Neural cell (in vitro differentiated cells): ENCODE results near the gene MMP7. TPM values are rescaled to one million over a fixed set of nuclear protein-coding genes. Genes with fewer than 3 reads are reported as not detected.

ENCODE experiments used
- H2AFZ ChIP-seq: fragments of 200-600, 300-800 bp; sonication (generic), shearing (Covaris generic); 2 replicates; pipeline ENCODE4 v1.6.0; 2014; ENCODE audit warnings: low read depth, mild to moderate bottlenecking, antibody characterized with exemption, low read length, moderate library complexity
- H3F3A ChIP-seq: fragments of 200-600 bp; shearing (Covaris generic); 2 replicates; pipeline ENCODE4 v1.6.1; 2016; ENCODE audit warnings: mild to moderate bottlenecking, moderate library complexity, mixed read lengths, antibody characterized with exemption, low read length; ENCODE audit not compliant: insufficient read depth, poor library complexity, severe bottlenecking
- H3K27ac ChIP-seq: fragments of 200-600, 300-800 bp; sonication (generic), shearing (Covaris generic); 2 replicates; pipeline ENCODE4 v1.5.1; 2014; ENCODE audit warnings: mild to moderate bottlenecking, low read length, moderate library complexity
- H3K27me3 ChIP-seq: fragments of 300-800, 200-600 bp; sonication (generic), shearing (Covaris generic); 2 replicates; pipeline ENCODE4 v1.6.0; 2014; ENCODE audit warnings: mild to moderate bottlenecking, low read depth, low read length, moderate library complexity; ENCODE audit not compliant: insufficient read depth
- H3K36me3 ChIP-seq: fragments of 300-800, 200-600 bp; sonication (generic), shearing (Covaris generic); 2 replicates; pipeline ENCODE4 v1.5.1; 2014; ENCODE audit warnings: mild to moderate bottlenecking, antibody characterized with exemption, low read length, moderate library complexity; ENCODE audit not compliant: insufficient read depth
- H3K4me2 ChIP-seq: fragments of 300-800, 200-600 bp; sonication (generic), shearing (Covaris generic); 2 replicates; pipeline ENCODE4 v1.6.0; 2014; ENCODE audit warnings: mild to moderate bottlenecking, low read length
- H3K4me3 ChIP-seq: fragments of 300-800, 200-600 bp; sonication (generic), shearing (Covaris generic); 2 replicates; pipeline ENCODE4 v1.5.1; 2014; ENCODE audit warnings: mild to moderate bottlenecking, low read length, moderate library complexity
- H3K79me2 ChIP-seq: fragments of 200-600 bp; shearing (Covaris generic); replicated peaks from 2 replicates; pipeline ENCODE4 v1.6.0; 2014; ENCODE audit warnings: mild to moderate bottlenecking, low read length, moderate library complexity; ENCODE audit not compliant: insufficient read depth
- H3K9ac ChIP-seq: fragments of 300-800, 200-600 bp; sonication (generic), shearing (Covaris generic); 2 replicates; pipeline ENCODE4 v1.6.1; 2016; ENCODE audit warnings: mild to moderate bottlenecking, low read length, mixed read lengths
- H3K9me2 ChIP-seq: fragments of 200-600 bp; shearing (Covaris generic); 2 replicates; pipeline ENCODE4 v1.6.1; 2016; ENCODE audit warnings: mild to moderate bottlenecking, low read length, mixed read lengths; ENCODE audit not compliant: insufficient read depth
- H3K9me3 ChIP-seq: fragments of 200-600, 300-800 bp; sonication (generic), shearing (Covaris generic); 2 replicates; pipeline ENCODE4 v1.6.1; 2016; ENCODE audit warnings: mild to moderate bottlenecking, mixed run types, low read length, moderate library complexity, mixed read lengths
- H4K20me1 ChIP-seq: fragments of 200-600 bp; shearing (Covaris generic); 2 replicates; pipeline ENCODE4 v1.6.1; 2016; ENCODE audit warnings: mild to moderate bottlenecking, mixed run types; ENCODE audit not compliant: insufficient read depth
- CTCF ChIP-seq: fragments of 450-650 bp; IDR thresholded peaks from 2 replicates; pipeline ENCODE4 v1.5.1; 2014; ENCODE audit warnings: antibody characterized with exemption, mild to moderate bottlenecking, moderate library complexity; ENCODE audit not compliant: poor library complexity, severe bottlenecking
- EZH2 ChIP-seq: fragments of 200-600, 300-800 bp; shearing (Covaris generic), sonication (generic); IDR thresholded peaks from 2 replicates; pipeline ENCODE4 v1.6.1; 2014; ENCODE audit warnings: antibody characterized with exemption, low read length, borderline replicate concordance, mild to moderate bottlenecking; ENCODE audit not compliant: insufficient read depth, poor library complexity, severe bottlenecking
- MXI1 ChIP-seq: fragments of 450-650 bp; conservative IDR thresholded peaks from 2 replicates; pipeline ENCODE4 v1.6.1; 2014; ENCODE audit warnings: antibody characterized with exemption, mild to moderate bottlenecking; ENCODE audit not compliant: poor library complexity, severe bottlenecking
- POLR2AphosphoS5 ChIP-seq: IDR thresholded peaks from 2 replicates; pipeline ENCODE4 v1.6.1; 2012
- RAD21 ChIP-seq: fragments of 450-650 bp; conservative IDR thresholded peaks from 2 replicates; pipeline ENCODE4 v1.6.1; 2014; ENCODE audit warnings: antibody characterized with exemption, mild to moderate bottlenecking, moderate library complexity
- REST ChIP-seq: IDR thresholded peaks from 2 replicates; pipeline ENCODE4 v1.6.1; 2012; ENCODE audit warnings: borderline replicate concordance
- SMC3 ChIP-seq: fragments of 450-650 bp; conservative IDR thresholded peaks from 2 replicates; pipeline ENCODE4 v1.6.1; 2014; ENCODE audit warnings: antibody characterized with exemption, mild to moderate bottlenecking, moderate library complexity; ENCODE audit not compliant: poor library complexity
- TAF1 ChIP-seq: IDR thresholded peaks from 2 replicates; pipeline ENCODE4 v1.6.1; 2012; ENCODE audit warnings: low read depth
- polyA plus RNA-seq: library from polyadenylated mRNA; depleted of rRNA; stranded (reverse); fragments of >200 nt; gene quantifications from 2 replicates; pipeline ENCODE4 v1.2.3, GENCODE V29; 2014

Gene MMP7
- polyA plus RNA-seq, 1 donor from 2014 or later, result not detected

- Histone ChIP-seq H3F3A (no peaks in the 10 kb centered on the region), H3K9ac (no peak overlapping the region), H4K20me1 (no peaks in the 10 kb centered on the region), H3K36me3 (no peaks in the 10 kb centered on the region), H3K9me3 (no peaks in the 10 kb centered on the region), H2AFZ (no peak overlapping the region), H3K9me2 (no peaks in the 10 kb centered on the region), H3K79me2 (no peaks in the 10 kb centered on the region), H3K4me2 (no peak overlapping the region), H3K27me3 (no peaks in the 10 kb centered on the region), H3K27ac (no peak overlapping the region), H3K4me3 (no peak overlapping the region)
- TF ChIP-seq EZH2 (no peak), MXI1 (no peak), CTCF (no peak), TAF1 (no peak), REST (no peak), SMC3 (no peak), POLR2AphosphoS5 (no peak)
Observed at GRCh38 chr11:102577182-102577581, 46.6 kb upstream of the MMP7 start.

GRCh38 chr11:102576350-102576749 lies 45.8 kb upstream of the MMP7 start:
- no peaks in the 10 kb centered on the region for H3K79me2 ChIP-seq
- no peak overlapping the region for H3K27ac ChIP-seq
- H3K4me3 ChIP-seq, result no peak overlapping the region
- H3F3A ChIP-seq, result no peaks in the 10 kb centered on the region
- TF ChIP-seq REST (no peak), MXI1 (no peak), RAD21 (no peak), POLR2AphosphoS5 (no peak)
- H3K9ac ChIP-seq, result no peak overlapping the region
- no peaks in the 10 kb centered on the region for H3K9me3 ChIP-seq
- H3K4me2 ChIP-seq, result no peak overlapping the region
- no peaks in the 10 kb centered on the region for H4K20me1 ChIP-seq
- no peaks in the 10 kb centered on the region for H3K36me3 ChIP-seq
- no peaks in the 10 kb centered on the region for H3K9me2 ChIP-seq
- H3K27me3 ChIP-seq, result no peaks in the 10 kb centered on the region
- no peak overlapping the region for H2AFZ ChIP-seq
